NCI-H1048 (cell line): ENCODE results near the gene CA9.
A peak's percentile ranks its signal among the peaks of the same experiment; 100 is the strongest.
"Not testable (repeated sequence)": the region's sequence is repeated elsewhere in the genome, so short reads cannot be mapped to it uniquely, and the experiment has no call there.

Source experiments
- DNase-seq: peaks from one replicate; lab custom pipeline; 2025; lab: John Stamatoyannopoulos, UW

Gene CA9

DNA sequence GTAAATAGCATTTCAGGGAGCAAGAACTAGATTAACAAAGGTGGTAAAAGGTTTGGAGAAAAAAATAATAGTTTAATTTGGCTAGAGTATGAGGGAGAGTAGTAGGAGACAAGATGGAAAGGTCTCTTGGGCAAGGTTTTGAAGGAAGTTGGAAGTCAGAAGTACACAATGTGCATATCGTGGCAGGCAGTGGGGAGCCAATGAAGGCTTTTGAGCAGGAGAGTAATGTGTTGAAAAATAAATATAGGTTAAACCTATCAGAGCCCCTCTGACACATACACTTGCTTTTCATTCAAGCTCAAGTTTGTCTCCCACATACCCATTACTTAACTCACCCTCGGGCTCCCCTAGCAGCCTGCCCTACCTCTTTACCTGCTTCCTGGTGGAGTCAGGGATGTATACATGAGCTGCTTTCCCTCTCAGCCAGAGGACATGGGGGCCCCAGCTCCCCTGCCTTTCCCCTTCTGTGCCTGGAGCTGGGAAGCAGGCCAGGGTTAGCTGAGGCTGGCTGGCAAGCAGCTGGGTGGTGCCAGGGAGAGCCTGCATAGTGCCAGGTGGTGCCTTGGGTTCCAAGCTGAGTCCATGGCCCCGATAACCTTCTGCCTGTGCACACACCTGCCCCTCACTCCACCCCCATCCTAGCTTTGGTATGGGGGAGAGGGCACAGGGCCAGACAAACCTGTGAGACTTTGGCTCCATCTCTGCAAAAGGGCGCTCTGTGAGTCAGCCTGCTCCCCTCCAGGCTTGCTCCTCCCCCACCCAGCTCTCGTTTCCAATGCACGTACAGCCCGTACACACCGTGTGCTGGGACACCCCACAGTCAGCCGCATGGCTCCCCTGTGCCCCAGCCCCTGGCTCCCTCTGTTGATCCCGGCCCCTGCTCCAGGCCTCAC is at the start of gene CA9:
CA9 (plus strand) TSS at position 797 of the 893 bp plus-strand sequence; CDS start at position 829, 32 bp downstream.
- no peak for DNase-seq

DNA sequence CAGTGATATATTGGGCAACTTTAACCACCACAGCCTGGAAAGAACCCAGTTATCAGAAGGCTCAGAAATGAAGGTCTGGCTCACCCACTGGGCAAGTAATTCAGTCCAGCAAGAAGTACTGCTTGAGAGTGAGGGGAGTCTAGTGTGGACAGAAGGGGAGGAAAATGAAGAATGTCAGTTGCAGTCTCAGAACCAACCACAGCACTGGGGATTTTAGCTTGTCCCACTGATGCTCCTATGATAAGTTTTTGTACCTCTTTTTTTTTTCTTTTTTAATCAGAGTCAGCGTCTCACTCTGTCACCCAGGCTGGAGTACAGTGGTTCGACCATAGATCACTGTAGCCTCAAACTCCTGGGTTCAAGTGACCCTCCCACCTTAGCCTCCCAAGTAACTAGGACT is 46.2 kb upstream of the CA9 start:
- no peak for DNase-seq

DNA sequence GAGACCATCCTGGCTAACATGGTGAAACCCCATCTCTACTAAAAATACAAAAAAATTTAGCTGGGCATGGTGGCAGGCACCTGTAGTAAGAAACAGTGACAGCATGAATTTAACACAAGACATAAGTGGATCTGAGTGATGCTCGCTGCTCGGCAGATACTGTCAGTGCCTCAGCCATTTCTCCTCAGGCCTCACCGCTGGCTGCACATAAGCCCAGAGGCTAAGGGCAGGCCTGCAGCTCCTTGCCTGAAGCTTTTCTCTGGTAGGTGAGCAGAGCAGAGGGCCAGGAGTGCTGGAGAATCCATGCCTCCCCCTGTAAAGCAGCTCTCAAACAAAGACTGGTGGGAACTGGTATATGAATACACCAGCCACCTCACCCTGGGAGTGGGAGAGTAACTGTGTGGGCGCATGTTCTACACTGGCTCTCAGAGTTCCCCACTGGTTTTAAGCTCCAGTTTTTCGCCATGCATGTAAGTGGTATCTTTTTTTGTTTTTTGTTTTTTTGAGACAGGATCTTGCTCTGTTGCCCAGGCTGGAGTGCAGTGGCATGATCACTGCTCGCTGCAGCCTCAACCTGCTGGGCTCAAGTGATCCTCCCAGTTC is 45.2 kb upstream of the CA9 start:
- no peak for DNase-seq

DNA sequence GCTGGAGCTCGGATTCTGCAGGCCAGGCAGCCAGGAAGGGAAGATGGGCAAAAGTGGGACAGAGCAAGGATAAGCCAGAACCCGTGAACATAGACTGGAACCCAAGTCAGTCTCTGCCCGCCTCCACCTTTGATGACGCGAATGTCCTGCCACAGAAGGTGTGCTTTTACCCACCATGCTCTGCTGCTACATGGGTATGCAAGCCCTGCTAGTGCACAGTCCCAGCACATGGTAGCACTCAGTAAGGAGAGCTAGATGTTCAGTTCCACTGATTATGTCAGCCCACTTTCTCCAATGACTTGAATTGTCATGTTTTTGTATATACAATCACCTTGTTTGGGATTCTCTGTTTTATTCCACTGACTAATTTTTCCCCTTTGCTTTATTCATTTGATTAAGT is 44.1 kb upstream of the CA9 start:
- no peak for DNase-seq

DNA sequence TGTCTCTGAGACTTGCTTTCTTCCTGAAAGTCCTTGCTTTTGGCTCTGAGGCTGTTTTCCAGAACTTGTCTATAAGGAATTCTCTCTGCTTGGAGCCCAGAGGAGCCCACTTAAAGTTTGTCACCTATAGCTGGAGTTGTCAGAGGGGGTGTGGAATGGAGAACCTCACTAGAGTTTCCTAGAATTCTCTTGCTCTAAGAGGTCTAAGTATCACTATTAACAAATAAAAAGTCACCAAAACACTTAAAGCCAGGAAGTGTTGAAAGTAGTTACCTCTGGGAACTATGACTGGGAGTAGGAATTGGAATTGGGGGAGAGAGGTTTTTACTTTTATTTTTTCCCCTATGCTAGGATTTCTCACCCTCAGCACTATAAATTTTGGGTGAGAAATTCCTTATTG is 38.0 kb upstream of the CA9 start:
- DNase-seq, result no peak

DNA sequence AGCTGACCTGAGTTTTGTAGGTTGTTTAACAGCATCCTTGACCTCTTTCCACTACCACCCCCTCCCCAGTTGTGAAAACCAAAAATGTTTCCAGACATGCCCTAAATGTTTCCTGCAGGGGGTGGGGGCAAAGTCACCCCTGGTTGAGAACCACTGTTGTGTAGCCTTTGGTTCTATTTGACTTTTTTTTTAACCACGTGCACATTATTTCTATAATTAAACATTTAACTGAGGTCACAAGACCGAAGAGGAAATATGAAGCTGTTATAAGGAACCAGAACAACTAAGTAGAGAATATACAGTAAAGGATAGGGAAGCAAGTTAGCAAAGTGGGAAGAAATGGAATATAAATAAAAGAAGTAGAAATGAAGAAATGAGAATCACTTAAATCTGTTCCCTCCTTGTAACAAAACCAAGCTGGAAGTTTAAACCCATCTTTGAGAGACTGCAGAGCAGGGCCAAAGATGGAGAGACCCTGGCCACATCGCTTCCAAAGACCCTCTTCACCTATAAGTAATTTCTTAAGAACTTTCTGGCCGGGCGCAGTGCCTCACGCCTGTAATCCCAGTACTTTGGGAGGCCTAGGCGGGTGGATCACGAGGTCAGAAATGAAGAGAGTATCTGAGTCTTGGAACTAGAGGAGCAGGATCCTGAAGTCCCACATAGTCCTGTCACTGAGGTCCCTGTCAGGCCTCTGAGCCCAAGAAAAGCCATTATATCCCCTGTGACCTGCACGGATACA is 37.4 kb upstream of the CA9 start:
- DNase-seq, result no peak

DNA sequence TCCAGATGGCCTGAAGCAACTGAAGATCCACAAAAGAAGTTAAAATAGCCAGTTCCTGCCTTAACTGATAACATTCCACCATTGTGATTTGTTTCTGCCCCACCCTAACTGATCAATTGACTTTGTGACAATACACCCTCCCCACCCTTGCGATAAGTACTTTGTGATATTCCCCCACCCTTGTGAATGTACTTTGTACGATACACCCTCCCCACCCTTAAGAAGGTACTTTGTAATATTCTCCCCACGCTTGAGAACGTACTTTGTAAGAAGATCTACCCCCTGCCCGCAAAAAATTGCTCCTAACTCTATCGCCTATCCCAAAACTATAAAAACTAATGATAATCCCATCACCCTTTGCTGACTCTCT is 36.9 kb upstream of the CA9 start:
- DNase-seq, result not testable (repeated sequence)

DNA sequence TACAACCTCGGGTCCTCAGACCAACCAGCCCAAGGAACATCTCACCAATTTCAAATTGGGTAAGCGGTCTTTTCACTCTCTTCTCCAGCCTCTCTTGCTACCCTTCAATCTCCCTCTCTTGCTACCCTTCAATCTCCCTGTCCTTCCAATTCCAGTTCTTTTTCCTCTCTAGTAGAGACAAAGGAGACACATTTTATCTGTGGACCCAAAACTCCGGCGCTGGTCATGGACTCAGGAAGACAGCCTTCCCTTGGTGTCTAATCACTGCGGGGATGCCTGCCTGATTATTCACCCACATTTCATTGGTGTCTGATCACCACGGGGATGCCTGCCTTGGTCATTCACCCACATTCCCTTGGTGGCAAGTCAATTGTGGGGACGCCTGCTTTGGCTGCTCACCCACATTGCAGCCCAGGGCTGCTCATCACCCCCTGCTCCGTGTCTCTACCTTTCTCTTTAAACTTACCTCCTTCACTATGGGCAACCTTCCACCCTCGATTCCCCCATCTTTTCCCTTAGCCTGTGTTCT is 36.2 kb upstream of the CA9 start:
- not testable (repeated sequence) for DNase-seq

DNA sequence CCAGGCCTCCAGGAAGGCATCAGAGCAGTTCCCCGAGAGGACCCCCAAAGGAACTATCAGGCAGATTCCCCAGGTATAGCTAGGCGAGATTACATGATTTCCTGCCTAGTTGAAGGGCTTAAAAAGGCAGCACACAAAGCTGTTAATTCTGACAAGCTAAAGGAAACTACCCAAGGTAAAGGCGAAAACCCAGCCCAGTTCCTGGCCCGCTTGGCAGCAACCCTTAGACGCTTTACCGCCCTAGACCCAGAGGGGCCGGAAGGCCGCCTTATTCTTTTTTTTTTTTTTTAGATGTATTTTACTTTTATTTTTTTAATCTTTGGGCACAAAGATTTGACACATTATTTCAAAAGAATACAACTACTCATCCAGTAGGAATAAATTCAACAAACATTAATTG is 35.0 kb upstream of the CA9 start:
- not testable (repeated sequence) for DNase-seq

DNA sequence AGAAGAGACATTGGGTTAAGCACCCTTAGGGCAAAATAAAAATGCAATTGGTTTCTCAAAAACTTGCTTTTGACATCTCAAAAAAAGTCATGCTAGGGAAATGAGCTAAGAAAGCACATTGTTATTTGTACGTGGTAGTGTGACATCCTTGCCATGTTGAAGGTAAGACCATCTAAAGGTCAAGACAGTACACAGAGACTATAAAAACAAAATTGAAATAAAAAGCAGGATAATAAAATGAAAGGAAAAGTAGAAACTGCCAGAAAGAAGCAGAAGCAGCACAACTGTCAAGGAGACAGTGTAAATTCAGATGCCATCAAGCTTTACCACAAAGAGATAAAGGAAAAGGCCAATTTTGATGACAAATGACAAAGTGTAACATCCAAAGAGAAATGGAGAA is 34.5 kb upstream of the CA9 start:
- not testable (repeated sequence) for DNase-seq

DNA sequence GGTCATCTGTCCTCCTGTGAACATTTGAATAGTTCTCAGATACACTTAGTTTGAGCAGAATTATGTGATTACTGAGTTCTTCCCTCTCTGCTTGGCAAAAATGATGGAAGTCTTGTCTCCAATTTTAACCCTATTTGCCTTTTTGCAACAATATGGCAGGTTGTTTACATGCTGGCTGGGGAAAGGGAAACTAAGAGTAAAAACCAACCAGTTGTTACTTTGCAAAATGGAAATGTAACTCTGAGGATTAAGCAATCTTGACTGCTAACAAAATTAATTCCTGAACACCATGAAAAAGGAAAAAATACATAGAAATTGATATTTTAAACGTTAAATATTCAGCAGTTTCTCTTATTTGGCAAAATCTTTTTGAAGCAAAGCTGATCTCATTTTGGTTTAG is 34.1 kb upstream of the CA9 start:
- DNase-seq, result no peak

DNA sequence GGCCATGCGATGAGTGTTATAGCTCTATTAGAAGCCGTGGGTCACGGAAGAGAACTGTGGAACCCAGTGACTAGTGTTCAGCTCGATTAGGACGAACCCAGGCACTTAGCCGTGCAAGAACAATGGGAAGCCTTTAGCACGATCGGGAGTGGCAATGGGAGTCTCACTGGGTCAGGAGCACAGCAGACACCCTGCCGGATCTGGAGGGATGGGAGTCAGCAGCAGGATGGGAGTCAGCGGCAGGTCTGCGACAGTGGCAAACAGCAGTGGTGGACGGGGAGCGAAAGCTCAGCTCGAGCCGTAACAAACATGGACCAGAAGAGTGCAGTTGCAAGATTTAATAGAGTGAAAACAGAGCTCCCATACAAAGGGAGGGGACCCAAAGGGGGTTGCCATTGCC is 33.3 kb upstream of the CA9 start:
- DNase-seq, result not testable (repeated sequence)

DNA sequence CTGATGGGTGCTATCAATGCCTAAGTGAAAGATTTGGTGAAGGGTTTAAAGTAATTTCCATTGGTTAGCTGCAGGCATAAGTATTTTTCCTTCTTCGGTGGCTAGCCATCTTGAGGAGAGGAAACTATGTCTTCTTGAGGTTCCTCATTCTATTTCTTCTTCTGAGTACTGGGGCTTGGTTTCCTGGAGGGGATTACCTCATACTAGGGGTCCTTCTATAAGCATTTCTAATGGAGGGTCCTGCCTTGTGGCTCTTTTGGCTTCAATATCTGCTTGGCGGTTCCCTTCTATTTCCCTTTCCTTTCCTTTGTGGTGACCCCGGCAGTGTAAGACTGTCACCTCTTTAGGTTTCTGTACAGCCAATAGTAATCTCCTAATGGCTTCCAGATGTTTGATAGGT is 32.2 kb upstream of the CA9 start:
- DNase-seq, result not testable (repeated sequence)

DNA sequence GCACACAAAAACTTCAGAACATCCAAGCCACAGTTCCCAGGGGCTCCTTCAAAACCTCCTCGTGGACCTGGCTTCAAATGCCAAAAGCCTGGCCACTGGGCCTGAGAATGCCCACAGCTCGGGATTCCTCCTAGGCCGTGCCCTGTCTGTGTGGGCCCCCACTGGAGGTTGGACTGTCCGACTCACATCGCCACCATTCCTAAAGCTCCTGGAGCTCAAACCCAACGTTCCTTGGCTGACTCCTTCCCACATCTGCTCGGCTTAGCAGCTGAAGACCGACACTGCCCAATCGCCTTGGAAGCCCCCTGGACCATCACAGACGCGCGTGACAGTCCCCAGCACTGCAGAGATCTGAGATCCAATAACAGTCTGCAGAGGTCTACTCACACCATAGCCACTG is 30.7 kb upstream of the CA9 start:
- no peak for DNase-seq

DNA sequence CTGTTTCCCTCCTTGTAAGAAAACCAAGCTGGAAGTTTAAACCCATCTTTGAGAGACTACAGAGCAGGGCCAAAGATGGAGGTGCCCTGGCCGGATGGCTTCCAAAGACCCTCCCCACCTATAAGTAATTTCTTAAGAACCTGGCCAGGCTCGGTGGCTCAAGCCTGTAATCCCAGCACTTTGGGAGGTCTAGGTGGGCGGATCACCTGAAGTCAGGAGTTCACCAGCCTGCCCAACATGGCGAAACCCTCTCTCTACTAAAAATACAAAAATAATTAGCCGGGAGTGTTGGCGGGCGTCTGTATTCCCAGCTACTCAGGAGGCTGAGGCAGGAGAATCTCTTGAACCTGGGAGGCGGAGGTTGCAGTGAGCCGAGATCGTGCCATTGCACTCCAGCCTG is 28.0 kb upstream of the CA9 start:
- DNase-seq, result not testable (repeated sequence)

DNA sequence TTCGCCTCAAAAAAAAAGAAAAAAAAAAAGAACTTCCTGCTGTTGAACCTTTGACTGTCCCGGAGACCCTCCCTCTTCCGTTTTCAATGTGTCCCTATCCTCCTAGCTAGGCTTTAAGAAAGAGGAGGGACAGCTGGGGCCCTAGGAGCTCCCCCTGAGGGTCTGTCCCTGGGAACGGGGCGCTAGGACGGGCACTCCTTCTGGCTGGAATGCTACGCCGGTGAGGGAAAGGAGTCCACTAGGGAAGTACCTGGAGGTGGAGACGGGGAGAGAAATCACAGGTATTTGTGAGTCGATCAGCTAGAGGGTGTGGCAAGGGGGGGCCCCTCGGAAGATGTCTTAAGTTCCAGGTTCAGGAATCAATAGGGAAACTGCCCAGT is 27.6 kb upstream of the CA9 start:
- DNase-seq, result no peak

DNA sequence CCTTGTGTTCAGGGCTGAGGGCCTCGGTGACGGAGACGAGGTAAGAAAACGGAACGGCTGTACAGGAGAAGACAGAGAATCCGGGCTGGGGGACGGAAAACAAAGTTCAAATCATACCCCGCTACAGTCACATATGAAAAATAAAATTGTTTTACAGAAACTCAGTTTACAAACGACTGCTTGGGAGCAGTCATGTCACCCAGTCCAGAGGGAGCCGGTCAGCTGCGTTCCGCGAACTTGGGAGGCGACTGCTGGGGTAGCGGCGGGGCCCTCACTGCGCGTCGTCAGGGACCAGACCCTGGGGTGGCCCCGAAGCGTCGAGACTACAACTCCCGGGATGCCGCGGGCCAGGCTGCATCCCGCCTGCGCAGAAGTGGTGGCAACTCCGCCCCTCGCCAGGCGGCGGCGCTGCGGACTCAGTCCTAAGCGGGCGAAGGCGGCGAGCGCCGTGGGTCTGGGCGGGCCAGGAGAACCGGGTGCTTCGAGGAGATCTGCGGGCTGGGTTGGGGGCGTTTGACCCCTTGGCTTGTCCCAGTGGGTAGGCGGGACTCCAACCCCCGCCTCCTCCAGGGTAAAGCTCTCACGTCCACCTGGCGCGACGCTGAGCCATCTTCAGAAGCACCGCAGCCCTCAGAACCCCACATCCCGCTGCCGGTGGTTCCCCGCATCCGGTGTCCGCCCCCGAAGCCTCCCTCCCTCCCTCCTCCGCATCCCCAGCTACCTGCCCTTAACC is 27.0 kb upstream of the CA9 start:
- DNase-seq, result peak; percentile 64

DNA sequence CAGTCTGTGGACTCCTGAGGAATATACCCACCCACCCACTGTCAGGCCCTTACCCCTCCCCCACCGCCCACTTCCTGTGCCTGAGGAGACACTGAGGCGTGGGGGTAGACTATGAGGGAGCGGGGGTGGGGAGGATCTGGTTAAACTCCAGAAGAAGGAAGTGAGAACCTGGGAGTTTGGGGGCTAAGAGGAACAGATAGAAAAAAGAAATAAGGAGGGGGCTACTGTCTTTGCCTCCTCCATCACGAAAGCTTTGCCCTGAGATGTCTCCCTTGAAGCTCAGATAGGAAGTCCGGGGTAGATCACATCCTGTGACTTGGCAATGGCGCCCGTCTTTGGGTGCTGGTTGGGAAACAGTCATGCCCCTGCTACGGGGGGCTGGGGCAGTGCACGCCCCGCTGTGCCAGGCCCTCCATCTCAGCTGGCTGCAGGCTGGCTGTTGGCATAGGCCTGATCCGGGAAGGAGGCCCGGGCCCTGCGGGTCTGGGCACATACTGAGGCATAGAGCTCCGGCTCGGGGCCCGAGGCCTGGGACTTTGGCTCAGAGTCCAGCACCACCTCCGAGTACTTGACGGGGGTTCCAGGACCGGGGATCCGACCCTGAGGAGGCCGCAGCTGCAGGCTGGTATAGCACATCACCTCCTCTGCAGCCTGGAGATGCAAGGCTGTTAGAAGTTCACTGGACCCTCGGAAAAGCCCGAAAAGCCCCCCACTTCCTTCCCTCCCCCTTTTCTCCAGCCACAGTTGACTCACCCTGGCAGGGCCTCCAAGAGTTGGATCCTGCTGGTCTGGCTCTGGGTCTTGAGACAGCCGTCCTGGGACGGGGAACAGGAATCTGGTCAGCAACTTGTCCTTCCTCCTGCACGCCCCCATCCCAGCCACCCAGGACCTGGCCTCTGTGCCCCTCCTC is 24.0 kb upstream of the CA9 start:
- no peak for DNase-seq

DNA sequence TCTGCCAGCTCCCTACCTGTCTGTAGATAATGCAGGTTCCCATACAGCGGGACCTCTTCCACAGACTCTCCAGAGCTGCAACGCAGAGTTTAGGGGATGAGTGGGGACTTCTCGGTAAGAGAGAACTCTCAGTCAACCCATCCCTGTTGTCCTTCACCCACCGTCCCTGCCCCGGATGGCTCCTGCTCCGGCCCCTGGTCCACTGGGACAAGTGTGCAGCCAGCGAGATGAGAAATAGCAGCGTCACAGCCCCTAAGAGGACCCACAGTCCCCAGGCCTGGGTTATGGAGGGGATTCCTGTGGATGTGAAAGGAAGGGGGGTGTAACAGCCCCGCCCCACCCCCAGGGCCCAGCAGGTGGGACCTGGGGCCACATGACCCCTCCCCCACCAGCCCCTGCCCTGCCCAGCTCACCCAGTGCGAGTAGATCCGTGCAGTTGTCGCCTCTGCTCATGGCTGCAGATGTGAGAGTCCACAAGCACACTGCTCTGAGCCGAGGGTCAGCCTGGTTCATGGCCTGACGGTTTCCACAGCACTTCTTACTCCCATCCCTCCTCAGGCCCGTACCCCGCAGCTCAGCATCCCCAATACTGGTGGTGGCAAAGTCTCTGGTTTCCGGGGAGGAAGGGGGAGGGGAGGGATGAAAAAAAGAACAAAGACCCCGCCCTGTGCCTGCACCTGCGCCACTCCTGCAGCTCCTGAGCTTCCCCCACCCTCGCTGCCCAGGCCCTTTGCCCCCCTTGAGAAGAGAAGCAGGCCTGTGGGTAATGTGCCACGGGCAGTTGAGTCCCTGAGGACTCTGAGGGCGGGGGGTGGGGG is 23.2 kb upstream of the CA9 start, which contains the start of gene SIT1:
SIT1 (minus strand) TSS at position 591 of the 818 bp plus-strand sequence; CDS start at position 513, 78 bp downstream.
- no peak for DNase-seq
